HL-60/S4 (cell line): ENCODE measurements around the gene SARDH.

Experiments used
- in situ Hi-C: fragments of 300-500 bp; cut with MboI; formaldehyde crosslinking; loops from 2 replicates; pipeline ENCODE4 v1.14.3; 2022; ENCODE audit warnings: low sequenced_read_pairs

Gene SARDH

GRCh38 chr9:133705576-133705975 lies 32.6 kb downstream of the SARDH start:
- in situ Hi-C loops, result no loop called here

- in situ Hi-C loops, result no loop called here
These were observed 33.4 kb downstream of the SARDH start for GRCh38 chr9:133704711-133705181.

DNA sequence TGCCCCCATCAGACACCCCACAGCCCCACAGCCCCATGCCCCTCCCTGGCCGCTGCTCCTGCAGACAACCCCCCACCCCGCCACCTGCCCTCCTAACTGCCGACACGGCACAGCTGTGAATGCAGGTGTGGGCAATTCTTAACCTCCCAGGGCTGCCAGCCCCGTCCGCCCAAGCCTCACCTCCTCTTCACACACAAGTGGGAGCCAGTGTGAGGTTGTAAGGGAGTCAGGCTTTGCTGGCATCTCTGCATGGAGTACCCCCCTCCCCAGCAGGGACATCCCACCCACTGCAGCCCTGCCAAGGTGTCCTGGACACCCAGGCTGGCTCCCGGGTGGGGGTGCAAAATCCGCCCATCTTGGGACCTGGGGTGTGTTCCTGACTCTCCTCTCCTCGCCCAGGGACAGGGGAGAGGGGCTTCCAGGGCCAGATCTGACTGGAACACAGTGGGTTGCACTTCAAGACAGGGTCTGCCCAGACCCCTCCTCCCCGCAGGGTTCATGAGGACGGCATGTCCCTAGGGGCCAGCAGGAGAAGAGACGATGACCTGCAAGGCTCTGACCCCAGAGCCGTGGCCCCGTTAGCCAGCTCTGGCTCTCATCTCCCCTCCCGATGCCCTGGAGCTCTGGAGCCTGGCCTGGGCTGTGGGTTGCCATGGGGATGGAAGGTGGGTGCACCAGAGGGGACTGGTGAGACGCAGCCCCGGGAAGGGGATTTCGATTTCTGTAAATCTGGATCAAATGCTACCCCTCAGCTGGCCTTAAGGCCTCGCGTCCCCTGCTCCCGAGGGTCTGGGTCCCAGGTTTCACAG lies 34.4 kb downstream of the SARDH start:
- in situ Hi-C loops, result no loop called here

DNA sequence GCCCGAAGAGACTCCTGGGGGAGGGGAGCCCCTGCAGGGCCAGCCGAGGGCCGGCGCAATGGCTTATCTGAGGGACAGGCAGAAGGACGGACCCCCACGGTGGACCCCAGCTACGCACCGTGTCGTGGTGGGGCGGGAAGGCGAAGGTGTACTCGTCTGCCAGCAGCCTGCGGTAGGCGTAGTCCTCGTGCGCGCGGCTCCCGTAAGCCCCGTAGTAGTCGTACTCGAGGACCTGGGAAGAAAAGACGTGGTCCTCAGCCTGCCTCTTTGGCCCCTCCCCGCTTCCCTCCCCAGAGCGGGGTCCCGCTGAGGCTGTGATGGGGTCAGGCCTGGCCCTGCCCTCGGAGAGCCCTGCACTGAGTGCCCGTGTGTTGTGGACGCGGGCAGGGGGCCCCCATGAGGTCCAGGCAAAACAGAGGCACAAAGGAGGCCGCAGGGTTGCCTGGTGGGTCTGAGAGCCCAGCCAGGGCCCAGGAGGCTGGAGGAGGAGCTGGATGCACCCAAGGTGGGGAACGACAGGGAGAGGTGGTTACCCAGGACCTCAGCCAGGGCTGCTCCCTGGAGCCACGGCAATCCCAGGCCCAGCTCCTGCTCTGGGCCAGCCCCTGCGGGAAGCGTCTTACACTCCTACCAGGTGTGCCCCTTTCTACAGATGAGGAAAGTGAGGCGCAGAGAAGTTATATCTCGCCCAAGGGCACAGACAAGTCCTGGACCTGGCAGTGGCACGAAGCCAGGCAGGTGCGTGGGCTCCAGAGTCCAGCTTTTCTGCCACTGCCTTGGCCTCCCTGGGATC lies 35.2 kb downstream of the SARDH start:
- in situ Hi-C loops, result no loop called here

- in situ Hi-C loops, result no loop called here
These were observed 36.0 kb downstream of the SARDH start for GRCh38 chr9:133701981-133702797.

GRCh38 chr9:133701321-133701980 lies 36.7 kb downstream of the SARDH start:
- in situ Hi-C loops, result no loop called here

GRCh38 chr9:133700819-133701320 lies 37.3 kb downstream of the SARDH start:
- in situ Hi-C loops, result no loop called here

DNA sequence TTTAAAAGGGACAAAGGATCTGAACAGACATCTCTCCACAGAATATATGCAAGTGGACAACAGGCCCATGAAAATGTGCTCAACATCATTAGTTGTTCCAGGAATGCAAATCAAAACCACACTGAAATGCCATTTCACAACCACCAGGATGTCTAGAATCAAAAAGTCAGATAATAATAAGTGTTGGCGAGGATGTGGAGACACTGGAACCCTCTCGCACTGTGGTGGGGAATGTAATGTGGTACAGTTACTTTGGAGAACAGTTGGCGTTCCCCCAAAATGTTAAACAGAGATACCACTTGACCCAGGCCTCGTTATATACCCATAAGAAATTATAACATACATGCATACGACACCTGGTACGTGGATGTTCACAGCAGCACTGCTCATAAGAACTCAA lies 38.6 kb downstream of the SARDH start:
- in situ Hi-C loops, result no loop called here

- in situ Hi-C loops, result no loop called here
These were observed 42.1 kb downstream of the SARDH start for GRCh38 chr9:133696071-133696472.

DNA sequence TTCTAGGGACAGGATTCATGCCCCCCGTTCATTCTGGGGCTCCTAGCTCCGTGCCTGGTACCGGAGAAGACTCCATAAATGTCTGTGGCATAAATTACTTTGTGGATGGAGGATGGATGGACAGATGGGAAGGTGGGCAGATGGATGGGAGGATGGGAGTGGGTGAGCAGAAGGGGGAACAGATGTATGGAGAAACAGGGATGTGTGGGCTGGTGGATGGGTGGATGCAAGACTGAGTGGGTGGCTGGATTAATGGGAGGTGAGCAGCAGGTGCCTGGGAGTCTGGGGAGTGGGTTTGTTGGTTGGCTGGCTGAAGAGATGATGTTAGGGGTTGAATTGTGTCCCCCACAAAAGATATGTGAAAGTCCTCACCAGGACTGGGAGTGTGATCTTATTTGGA lies 43.5 kb downstream of the SARDH start:
- in situ Hi-C loops, result no loop called here

DNA sequence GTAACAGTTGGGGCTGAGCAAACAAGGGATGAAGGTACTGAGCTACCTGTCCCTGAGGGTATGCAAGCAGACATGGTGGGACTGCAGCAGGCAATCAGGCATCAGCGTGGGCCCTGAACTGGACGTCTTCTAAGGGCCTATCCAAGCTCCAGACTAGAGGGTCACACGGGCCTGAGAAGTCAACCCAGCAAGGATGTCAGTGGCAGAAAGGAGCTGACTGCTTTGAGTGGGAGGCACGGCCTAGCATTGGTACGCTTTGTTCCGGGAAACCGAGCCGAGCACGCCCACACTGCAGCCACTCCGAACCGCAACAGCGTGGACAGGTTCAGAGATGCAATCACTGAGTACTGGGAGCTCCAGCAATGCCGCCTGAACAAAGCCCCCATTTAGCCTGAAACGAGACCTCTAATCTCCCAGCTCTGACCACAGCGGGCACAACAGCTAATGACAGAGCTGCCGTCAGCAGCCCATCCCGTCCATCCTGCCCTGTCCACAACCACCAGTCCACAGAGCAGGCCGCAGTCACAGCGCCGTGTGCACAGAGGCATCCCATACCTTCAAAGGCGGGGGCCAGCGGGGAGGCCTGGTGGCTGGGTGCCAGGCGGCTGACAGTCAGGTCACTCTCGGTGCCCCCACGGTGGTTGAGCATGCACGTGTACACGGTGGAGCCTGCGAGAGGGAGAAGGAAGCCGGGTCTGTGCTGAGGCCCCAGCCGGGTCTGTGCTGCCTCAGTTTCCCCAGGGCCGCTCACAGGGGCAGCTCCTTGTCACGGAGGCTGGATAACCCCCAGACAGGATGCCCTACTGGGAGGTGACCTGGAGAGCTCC lies 44.2 kb downstream of the SARDH start:
- in situ Hi-C loops, result no loop called here

GRCh38 chr9:133693116-133693515 lies 45.0 kb downstream of the SARDH start:
- in situ Hi-C loops, result no loop called here

DNA sequence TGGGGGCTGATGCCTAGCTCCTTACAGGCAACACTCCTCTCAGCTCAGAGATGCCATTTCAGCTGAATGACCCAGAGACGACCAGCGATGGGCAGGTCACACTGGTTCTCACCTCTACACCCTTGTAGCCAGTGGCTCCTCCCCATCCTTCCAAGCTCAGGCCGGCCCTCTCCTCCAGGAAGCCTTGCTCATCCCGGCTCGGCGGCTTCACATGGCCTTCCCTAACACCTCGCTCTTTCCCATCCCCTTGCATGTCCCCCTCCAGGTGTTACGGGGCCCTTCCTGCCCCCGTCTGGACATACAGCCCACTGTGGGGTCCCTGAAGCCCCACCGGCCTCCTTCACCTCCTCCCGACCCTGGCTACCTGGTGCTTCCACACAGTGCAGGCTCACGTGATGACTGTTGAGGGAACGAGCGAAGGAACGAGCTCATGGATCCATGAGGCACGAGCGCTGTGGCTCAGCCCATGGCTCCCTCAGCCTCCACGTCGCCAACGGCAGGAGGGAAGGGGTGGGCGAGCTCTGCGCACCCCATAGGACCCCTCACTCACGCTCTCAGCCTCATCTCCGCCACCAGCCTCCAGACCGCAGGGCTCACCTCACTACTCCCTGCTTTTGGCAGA lies 45.7 kb downstream of the SARDH start:
- in situ Hi-C loops, result no loop called here

DNA sequence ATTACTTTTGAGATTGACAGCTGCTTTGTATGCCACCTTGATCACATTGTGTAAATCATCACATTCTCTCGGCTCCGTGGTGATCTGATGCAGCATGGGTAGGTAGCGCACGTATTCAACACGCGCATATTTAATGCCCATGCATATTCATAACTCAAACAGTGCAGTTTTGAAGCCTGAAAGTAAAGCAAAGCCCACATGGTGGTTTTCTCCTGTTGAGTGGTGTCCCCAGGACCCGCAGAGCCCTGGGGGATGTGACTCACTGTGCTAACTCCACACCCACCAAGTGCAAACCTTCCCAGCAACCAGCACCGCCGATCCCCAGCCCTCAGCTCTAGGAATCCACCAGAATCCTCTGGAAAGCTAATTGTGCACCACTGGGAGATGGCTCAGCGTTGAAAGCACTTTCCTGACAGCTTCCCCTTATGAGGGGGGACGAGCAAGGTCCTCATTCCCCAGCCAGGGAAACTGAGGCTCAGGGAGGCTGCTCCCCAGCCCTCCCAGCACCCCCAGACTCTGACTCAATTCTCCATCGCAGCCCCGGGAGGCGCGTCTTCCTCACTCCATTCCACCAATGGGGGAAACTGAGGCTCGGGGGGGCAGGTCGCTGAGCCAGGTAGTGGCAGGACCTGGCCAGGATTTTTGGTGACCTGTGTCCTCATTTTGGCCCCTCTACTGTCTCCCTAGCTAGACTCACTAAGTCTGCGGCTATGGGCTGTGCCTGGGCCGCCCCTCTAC lies 46.4 kb downstream of the SARDH start:
- in situ Hi-C loops, result no loop called here

GRCh38 chr9:133691191-133691590 lies 47.0 kb downstream of the SARDH start:
- in situ Hi-C loops, result no loop called here

DNA sequence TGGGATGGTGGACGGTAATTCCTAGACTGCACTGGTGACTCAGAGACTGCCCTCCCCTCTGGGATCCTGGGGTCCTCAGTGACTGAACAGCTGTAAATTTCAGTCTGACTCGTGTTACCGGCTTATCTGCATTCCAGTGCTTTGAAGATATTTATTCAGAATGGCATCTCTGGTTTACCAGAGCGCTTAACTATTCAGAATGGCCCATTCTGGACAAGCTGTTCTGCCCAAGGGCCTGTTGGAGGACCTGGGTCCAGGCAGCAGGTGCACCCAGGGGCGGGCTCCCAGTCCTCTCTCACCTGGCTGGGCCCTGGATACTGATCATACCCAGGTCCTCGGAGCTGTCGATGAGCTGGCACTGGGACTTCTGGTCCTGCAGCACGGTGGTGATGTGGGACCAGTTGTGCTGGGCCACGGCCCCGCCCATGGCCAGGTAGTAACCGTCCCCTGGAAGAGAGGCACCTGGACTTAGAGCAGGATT lies 48.0 kb downstream of the SARDH start:
- in situ Hi-C loops, result no loop called here

- in situ Hi-C loops, result no loop called here
These were observed 48.9 kb downstream of the SARDH start for GRCh38 chr9:133689151-133689763.
